Activated T-cell treated with anti-CD3 and anti-CD28 coated beads, Interleukin-2, amount 50 U/mL, for 1 hour (primary cell): ENCODE results near the gene EIF4B.
A peak's percentile ranks its signal among the peaks of the same experiment; 100 is the strongest.

Experiments used
- DNase-seq: peaks from one replicate; pipeline ENCODE4 v3.0.0-alpha.2; 2020

Gene EIF4B

DNA sequence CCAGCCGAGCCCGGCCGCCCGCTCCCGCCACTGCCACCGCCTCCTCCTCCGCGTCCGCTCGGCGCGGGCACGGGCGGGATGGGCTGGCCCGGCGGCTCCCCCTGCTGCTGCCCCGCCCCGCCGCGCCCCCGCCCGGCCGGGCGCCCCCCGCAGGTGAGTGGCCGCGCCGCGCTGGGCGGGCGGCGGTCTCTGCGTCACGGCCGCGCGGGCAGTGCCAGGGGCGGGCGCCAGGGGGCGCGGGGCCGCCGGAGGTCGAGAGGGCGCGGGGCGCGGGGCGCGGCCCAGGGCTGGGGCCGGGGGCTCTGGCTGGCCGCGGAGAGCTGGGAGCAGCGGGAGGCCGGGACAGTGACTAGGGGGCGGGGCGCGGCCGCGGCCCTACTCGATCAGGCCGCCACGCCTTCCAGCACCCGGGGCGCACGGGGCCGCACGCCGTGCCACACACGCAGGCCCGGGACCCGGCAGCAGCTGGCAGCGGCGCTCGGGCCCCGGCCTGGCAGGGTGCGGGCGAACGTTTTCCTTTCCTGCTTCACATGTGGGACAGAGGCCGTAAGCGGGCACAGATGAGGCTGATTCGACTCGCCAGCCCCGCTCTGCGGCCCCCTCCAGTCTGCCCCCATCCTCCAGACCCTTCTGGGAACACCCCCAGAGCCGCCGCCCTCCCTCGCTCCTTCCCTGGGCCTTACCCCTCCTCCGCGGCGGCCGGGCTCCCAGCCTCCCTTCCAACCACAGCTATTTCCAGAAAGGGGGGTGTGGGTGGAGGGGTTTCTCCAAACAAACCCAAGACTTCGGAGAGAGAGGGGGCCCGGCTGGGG is 41.2 kb downstream of the EIF4B start:
- peak; percentile 85 for DNase-seq

DNA sequence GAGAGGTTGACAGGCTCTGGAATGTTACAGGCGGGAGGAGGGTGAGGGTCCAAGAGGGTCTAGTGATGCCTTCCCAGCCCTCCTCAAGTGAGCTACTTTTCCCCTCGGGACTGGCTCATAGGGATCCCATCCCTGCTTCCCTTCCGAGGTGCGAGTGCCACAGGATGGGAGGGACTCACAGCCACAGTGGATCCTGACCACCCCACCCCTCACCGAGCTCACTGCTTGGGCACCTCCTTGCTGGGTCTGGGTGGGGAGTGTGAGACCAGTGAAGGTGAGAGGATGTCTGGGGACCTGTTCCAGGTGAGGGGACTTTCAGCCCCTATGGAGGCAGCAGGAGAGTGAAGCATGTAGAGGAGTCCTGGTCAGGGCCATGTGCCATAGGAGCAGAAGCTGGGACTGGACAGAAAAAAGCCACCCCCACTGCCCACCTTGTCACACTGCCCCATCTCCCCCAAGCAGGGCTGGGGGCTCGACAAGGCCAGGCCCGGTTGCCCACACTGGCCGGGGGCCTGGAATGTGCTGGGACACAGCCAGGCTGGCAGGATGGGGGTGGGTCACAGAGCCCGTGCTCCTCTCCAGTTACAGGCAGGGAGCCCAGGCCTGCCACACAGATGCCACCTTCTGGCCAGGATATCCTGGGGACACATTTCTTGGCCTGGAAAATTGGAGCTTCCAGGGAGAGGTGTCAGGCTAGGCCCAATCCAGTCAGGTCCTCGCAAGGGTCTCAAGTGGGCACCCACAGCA is 42.0 kb downstream of the EIF4B start:
- no peak for DNase-seq

DNA sequence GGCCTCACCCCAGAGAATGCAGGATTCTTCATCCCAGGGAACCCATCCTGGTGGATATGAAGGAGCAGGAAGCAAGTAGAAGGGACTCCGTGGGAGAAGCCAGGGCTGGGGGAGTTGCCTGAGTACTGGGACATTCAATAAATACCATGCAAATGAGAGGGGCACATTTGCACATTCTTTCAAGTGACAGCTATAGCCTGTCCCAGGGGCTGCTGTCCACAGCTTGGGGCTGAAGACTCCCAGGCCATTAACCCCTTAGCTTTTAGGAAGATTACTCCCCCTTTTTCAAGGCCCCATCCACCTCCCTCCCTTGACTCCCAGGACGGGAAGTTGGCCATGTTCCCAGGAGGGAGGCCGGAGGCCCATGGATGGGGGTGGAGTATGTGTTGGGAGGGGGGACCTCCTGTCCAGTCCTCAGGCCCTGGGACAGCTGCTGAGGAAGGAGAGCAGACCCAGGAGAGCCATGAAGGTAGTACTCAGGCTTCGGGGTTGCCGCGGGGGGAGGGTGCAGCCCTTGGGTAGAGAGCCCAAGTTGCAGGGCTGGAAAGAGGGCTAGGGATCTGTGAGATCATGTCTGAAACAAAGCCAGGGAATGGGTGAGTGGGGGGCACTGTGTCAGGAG is 42.6 kb downstream of the EIF4B start:
- DNase-seq = no peak

DNA sequence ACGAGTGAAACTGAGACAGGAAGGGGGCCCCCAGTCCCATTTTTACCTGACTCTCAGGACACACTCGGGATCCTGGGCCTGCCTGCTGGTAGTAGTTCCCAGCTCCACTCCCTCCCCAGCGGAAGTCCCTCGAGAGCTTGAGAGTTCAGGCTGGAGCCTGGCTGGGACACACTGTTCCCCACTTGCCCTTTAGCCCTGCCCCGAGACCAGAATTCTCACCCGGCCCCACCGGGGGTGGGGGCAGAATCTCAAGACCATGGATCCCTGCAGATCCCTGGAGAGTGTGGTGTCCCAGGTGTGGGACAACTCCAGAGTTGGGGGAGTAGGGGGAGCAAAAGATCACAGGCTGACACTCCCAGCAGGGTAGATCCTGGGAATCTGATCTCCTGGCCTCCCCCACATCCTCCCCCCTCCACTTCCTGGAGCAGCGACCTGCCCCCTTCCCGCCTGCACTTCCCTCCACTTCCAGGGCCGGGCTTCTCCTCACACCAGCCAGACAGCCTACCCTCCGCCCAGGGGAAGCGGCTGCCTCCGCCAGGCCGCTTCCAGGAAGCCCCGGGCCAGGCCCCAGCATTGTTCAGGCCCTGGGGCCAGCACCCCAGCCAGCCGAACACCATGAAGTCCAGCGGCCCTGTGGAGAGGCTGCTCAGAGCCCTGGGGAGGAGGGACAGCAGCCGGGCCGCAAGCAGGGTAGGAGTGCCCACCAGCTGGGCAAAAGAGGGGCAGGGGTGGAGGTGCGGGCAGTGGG is 43.5 kb downstream of the EIF4B start, which contains the start of gene TNS2:
Gene TNS2 (plus strand): TSS at position 495 of the 748 bp plus-strand sequence. CDS start 121 bp downstream, at position 616.
- DNase-seq = no peak

DNA sequence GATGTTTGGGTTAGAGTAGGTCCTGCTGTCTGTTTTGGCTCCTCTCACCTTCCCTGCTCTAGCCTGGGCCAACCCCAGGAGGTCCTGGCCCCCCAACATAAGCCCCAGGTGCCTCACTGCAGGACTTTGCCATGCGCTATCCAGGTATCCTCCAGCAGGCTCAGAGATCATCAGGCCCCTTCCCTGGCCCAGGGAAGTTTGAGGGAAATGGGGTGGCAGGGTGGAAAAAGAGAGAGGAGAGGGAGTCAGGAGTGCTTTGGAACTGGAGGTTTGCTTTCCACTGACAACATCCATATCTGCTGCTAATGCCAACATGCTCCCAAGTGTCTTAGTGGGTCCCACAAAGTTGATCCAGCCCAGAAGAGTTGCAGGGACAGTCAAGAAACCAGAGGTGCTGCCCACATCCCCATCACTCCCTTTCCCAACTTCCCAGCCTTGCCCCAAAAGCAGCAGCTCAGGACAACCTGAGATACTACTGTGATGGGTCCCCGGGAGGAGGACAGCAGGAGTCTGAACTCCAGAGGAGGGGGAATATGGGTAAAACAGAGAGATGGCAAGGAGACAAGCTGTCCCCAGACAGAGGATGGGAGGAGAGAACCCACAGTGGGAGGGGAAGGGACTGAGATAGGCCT is 44.3 kb downstream of the EIF4B start:
- DNase-seq = no peak

DNA sequence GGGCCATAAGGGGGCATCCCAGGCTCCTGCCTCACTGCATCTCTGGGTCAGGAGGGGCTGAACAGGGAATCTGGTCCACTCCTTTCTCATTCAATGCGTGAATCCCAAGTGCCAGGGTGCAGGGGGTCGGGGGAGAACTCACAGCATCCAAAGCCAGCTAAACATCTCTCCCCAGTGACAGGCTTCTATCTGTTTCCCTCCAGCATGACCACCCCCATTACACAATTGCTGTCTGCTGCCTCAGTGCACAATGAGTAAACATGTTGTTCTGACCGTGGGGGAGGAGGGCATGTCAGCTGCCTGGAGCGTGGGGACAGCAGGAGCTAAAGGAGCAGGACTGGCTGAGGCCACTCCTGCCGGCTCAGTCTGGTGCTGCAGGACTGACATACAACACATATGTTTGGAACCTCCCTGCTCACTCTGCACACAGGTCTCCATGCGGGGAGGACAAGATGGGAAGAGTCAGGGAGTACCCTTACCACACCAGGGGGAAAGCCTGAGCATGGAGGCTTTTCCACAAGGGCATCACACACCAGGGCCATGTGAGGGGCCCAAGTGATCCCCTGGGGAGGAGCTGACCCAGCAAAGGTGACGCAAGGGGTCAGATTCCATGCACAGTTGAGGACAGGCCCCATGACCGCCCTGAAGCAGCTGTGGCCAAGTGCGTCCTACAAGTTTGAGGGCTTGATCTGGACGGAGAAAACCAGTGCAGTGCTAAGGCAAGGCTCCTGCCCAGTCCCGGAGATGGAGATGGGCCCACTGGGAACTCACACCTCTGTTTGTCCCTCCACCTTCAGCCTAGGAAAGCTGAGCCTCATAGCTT is 45.0 kb downstream of the EIF4B start:
- DNase-seq = no peak

DNA sequence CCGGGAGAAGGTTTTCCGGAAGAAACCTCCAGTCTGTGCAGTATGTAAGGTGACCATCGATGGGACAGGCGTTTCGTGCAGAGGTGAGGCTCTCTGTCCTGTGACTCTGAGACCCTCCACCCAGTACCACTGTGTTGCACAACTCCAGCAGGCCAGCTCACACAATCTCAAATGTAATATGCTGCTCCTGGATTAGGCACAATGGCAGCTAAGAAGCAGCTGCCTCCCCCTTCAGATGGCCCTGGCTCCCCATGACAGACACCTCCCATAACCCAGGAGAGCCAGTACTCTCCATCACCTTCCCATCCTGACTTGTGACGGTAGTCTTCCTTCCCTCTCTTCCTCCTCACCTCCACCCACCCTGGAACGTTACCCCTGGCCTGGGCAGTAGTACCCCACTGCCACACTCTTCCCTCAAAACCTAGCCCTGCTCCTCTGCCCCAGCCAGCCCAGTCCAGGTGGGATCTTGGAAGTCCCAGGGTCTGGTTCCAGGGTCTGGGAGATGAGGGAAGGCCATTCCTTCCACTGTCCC is 45.7 kb downstream of the EIF4B start:
- no peak for DNase-seq

DNA sequence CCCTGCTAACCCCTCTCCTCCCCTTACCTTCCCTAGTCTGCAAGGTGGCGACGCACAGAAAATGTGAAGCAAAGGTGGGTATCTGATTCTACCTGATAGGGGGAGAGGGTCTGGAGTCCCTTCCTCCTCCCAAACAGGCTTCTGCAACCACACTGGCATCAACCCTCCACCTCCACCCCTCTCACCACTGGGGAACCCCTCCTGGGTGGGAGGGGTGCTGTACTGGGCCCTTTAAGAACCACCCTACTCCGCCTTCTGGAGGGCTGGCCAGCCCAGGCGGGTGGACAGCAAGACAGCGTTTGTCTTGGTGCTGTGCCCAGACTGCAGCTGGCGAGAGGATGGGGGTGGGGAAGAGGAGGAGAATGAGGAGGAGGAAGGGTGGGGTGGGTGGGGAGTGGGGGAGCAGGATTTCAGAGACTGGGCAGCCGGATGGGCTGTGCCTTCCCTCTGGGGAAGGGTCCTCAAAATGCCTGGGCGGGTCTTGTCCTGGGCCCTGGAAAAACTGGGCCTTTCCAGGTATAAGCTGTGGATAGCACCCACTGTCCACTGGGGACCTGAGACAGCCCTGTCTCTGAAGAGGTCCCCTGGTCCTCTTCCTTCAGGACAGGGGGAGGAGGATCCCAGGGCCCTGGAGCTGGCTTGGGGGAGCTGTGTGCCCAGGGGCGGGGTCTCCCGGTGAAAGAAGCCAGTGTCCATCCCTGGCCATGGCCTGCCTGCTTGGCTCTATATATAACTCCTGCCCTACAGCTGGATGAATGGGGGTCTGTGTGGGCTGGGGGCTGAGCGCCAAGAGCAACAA is 46.4 kb downstream of the EIF4B start:
- DNase-seq = no peak

DNA sequence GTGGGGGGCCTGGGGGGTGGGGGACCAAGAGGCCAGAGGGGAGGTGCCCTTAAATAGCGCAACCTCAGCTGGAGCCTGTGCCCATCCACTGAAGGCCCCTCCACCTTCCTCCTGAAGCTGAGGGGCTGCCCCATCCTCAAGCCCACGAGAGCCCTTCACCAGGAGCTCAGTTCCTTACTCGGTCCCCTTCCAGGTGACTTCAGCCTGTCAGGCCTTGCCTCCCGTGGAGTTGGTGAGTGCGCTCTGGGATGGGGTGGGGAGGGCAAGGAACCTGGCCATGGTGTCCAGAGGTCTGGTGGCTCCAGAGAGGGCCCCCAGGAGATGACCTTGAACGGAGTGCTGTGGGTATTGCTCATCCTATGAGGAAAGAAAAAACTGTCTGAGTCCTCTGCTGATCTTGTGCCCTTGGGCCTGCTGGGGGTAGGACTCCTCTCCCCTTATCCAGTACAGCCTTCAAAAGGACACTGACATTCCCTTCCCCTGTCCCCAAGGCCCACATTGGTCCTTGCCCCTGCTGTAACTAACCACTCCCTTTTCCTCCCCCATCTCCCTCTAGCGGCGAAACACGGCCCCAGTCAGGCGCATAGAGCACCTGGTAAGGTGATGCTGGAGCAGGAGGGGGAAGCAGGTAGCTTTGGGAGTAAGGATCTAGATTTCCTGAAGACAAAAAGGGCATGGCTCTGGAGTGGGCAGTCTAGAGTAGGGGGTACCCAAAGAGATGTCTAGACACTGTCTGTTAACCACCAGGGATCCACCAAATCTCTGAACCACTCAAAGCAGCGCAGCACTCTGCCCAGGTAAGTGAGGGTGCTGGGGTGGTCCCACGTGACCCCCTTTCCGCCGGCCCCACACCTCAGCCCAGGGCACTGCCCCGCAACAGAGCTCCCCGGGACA is 47.2 kb downstream of the EIF4B start:
- DNase-seq = peak; percentile 69

DNA sequence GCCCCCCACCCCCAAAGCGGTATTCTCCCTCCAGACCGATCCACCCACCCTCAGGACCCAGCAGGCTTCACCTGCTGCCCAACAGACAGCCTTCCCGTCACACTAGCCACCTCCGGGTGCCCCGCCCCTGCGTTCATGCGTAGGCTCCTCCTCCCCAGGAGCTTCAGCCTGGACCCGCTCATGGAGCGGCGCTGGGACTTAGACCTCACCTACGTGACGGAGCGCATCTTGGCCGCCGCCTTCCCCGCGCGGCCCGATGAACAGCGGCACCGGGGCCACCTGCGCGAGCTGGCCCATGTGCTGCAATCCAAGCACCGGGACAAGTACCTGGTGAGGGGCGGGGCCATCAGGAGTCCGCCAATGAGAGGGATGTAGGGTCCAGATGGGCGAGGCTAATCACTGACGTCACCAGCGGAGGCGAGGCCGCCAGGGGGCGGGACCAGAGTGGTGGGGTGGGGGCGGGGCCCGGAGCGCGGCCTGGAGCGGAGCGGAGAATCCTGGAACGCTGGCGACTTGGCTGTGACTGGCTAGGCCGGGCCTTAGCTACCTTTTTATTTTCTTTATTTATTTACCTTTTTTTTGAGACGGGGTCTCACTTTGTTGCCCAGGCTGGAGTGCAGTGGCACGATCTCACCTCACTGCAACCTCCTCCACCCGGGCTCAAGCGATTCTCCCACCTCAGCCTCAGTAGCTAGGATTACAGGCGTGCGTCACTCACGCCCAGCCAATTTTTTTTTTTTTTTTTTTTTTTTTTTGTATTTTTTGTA is 48.0 kb downstream of the EIF4B start:
- peak; percentile 94 for DNase-seq

DNA sequence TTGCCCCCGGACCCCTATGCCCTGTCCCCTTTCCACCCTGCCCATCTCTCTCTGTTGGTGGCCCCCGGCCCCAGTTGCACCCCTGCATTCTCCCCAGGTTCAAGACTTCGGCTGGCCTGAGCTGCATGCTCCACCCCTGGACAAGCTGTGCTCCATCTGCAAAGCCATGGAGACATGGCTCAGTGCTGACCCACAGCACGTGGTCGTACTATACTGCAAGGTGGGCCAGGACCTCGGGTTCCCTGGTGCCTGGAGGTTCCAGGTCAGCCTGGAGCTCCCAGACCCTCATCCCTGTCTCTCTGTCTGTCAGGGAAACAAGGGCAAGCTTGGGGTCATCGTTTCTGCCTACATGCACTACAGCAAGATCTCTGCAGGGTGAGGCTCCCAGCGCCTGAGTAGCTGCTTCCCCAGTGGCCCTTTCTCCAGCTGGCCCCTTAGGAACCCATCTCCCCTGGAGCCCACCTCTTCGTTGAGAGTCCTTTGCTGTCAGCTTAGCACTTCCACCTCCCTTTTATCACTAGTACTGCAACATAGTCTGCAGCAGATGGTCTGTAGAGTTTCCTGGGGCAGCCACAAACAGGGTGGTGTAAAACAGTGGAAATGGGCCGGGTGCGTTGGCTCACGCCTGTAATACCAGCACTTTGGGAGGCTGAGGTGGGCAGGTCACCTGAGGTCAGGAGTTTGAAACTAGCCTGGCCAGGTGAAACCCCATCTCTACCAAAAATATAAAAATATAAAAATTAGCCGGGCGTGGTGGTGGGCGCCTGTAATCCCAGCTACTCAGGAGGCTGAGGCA is 49.4 kb downstream of the EIF4B start:
- no peak for DNase-seq

DNA sequence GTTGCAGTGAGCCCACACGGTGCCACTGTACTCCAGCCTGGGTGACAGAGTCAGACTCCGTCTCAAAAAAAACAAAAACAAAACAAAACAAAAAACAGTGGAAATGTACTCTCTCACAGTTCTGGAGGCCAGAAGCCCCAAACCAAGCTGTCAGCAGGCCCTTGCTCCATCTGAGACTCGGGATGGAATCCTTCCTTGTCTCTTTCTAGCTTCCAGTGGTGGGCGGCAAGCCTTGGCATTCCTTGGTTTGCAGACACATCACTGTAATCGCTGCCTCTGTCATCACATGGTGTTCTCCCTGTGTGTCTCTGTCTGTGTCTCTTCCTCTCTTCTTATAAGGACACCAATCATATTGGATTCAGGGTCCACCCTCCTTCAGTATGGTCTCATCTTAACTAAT is 50.0 kb downstream of the EIF4B start:
- peak; percentile 12 for DNase-seq

DNA sequence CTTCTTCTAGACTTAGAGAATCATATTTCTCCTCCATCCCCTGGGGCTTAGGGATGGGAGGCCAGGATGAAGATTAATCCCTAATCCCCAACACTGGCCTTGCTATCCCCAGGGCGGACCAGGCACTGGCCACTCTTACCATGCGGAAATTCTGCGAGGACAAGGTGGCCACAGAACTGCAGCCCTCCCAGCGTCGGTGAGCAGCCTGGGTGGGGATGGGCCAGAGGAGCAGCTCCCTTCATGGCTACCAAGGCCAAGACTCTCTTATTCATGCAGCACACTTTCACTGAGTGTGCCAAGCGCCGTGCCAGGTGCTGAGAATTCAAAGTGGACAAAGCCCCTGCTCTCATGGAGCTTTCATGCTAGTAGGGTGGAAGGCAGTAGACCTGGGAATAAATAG is 50.6 kb downstream of the EIF4B start:
- no peak for DNase-seq

DNA sequence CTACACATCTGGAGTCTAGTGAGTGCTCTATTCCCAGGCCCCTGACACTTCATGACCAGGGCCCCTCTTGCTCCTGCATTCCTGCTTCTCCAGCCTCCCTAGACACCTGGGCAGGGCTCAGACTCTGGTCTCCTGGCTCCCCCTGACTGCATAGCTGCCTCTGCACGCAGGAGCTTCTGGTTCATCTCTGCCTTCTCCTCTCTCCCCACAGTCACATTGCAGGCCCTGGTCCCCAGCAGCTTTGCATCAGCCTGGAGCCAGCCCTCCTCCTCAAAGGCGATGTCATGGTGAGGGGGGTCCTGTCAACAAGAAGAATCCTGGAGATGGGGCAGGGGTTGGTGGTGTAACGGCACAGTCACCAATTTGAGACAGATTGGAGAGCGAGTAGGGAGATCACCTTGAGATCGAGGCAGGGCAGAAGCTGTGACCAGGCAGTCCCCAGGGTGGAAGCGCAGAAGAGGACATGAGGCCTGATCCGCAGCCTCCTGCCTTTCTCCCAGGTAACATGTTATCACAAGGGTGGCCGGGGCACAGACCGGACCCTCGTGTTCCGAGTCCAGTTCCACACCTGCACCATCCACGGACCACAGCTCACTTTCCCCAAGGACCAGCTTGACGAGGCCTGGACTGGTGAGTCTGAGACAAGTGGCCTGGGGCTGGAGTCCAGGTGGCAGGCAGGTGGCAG is 51.7 kb downstream of the EIF4B start:
- DNase-seq = no peak

DNA sequence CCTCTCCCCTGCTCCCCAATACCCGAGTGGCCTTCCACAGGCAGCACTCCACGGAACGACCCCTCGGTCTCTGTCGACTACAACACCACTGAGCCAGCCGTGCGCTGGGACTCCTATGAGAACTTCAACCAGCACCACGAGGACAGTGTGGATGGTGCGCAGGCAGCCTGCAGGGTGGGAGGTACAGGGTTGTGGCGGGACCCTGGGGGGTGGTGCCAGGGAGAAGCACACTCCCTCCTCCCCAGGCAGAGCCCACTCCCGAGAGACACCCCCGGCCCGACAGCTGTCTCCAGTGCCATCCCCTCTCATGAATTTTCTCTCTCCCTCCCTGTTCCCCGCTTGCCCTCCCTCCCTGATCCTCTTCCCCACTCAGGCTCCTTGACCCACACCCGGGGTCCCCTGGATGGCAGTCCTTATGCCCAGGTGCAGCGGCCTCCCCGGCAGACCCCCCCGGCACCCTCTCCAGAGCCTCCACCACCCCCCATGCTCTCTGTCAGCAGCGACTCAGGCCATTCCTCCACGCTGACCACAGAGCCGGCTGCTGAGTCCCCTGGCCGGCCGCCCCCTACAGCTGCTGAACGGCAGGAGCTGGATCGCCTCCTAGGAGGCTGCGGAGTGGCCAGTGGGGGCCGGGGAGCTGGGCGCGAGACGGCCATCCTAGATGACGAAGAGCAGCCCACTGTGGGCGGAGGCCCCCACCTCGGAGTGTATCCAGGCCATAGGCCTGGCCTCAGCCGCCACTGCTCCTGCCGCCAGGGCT is 52.6 kb downstream of the EIF4B start:
- DNase-seq = no peak

DNA sequence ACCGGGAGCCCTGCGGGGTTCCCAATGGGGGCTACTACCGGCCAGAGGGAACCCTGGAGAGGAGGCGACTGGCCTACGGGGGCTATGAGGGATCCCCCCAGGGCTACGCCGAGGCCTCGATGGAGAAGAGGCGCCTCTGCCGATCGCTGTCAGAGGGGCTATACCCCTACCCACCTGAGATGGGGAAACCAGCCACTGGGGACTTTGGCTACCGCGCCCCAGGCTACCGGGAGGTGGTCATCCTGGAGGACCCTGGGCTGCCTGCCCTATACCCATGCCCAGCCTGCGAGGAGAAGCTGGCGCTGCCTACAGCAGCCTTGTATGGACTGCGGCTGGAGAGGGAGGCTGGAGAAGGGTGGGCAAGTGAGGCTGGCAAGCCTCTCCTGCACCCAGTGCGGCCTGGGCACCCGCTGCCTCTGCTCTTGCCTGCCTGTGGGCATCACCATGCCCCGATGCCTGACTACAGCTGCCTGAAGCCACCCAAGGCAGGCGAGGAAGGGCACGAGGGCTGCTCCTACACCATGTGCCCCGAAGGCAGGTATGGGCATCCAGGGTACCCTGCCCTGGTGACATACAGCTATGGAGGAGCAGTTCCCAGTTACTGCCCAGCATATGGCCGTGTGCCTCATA is 53.3 kb downstream of the EIF4B start:
- DNase-seq = no peak
